DMS 273 (cell line): Measurements from ENCODE around the gene IFTAP.

ENCODE experiments used
- DNase-seq: peaks from one replicate; lab custom pipeline; 2025; ENCODE audit not compliant: unreplicated experiment; lab: John Stamatoyannopoulos, UW

Gene IFTAP

DNA sequence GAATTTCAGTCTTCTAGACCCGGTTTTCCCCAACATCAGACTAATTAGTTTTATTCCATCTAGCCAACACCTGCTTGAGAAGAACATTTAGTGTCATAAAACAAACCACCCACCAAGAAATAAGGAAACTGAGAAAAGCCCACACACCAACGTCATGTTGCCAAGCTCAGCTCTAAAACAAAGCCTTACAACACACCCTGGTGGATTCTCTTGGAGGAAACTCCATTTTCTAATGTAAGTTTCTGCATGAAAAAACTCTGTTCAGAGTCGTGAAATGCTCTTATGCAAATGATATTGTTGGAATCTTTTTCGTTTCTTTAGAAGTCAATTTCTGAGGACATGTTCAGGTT is 108.7 kb downstream of the IFTAP start:
- DNase-seq, result no peak
